ENCODE results near the gene LOC101059915.
"Not testable (repeated sequence)": the region's sequence is repeated elsewhere in the genome, so short reads cannot be mapped to it uniquely, and the experiment has no call there.

LOC101059915 gene

GRCh38 chrX:71627588-71628404 lies 39.5 kb upstream of the LOC101059915 start:
- Histone ChIP-seq H2AFZ (ENCODE audit: low read depth, low read length) (no peak overlapping the region), H3K4me1 (ENCODE audit: insufficient read depth, low read length) (no peaks in the 10 kb centered on the region), H3K9me3 (ENCODE audit: low read length) (no peaks in the 10 kb centered on the region), H3K27me3 (ENCODE audit: insufficient read depth, low read length) (peaks cover 4% of the 10 kb centered on the region), H3K4me3 (ENCODE audit: low read length) (no peak overlapping the region), H3K36me3 (ENCODE audit: insufficient read depth, low read length) (no peaks in the 10 kb centered on the region)

GRCh38 chrX:71629467-71629866 lies 37.9 kb upstream of the LOC101059915 start:
- Histone ChIP-seq H2AFZ (ENCODE audit: low read depth, low read length) (no peak overlapping the region), H3K36me3 (ENCODE audit: insufficient read depth, low read length) (no peaks in the 10 kb centered on the region), H3K9me3 (ENCODE audit: low read length) (no peaks in the 10 kb centered on the region), H3K4me1 (ENCODE audit: insufficient read depth, low read length) (no peaks in the 10 kb centered on the region), H3K4me3 (ENCODE audit: low read length) (no peak overlapping the region), H3K27me3 (ENCODE audit: insufficient read depth, low read length) (peaks cover 4% of the 10 kb centered on the region)

- Histone ChIP-seq H3K4me1 (ENCODE audit: insufficient read depth, low read length) (no peaks in the 10 kb centered on the region), H2AFZ (ENCODE audit: low read depth, low read length) (no peak overlapping the region), H3K4me3 (ENCODE audit: low read length) (no peak overlapping the region), H3K27me3 (ENCODE audit: insufficient read depth, low read length) (peaks cover 4% of the 10 kb centered on the region), H3K36me3 (ENCODE audit: insufficient read depth, low read length) (no peaks in the 10 kb centered on the region), H3K9me3 (ENCODE audit: low read length) (no peaks in the 10 kb centered on the region)
These were observed 34.3 kb upstream of the LOC101059915 start for GRCh38 chrX:71632923-71633657.

DNA sequence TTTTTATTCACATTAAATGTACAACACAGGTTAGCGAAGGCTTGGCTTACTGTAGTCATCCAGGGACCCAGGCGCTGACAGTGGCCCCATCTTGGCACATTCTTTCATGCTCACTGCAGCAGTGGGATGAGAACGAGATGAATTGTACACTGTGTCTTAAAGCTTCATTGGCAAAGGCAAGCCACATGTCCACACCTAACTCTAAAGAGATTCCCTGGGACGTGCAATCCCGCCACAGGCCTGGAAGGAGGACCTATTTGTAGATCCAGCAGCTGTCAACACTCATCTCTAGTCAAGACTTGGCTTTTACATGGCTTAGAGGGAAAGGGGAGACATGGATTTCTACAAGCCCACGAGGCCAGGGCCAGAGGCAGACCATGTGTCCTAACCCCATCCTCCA lies 33.0 kb upstream of the LOC101059915 start:
- H3K36me3 ChIP-seq (ENCODE audit: insufficient read depth, low read length): no peaks in the 10 kb centered on the region
- H3K27me3 ChIP-seq (ENCODE audit: insufficient read depth, low read length): peaks cover 3% of the 10 kb centered on the region
- no peak overlapping the region for H2AFZ ChIP-seq (ENCODE audit: low read depth, low read length)

DNA sequence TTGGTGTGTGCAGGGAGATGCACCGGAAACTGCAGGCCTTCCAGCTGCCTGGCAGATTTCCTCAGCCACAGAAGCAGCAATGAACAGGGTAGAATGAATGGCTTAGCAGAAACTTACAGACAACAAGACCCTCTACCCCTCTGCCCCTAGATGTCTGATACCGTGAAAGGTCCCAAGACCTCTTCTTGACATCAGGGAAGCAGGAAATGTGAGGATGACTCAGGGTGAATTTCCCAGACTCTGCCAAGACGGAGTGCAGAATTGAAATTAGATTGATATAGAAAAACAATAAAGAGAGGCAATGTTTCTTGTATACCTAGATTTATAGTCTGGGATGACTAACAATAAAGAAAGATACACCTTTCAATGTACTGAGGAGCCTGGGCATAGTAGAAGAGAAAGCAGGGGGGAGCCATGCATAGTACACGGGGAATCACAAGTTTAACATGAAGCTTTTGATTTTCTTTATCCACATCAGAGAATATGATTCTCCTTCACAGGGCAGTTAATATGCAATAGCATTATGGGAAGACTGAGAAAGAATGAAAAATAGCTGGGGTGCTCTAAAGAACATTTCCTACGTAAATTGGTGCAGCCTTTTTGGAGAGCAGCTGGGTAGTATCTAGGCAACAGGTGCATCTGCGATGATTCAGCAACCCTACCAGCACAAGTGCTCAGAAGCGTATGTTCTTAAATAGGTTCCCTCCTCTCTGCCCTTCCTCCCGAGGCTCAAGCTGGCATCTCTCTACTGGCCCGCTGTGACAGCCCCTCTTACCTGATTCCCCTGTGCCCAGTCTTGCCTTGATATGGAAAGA lies 30.7 kb upstream of the LOC101059915 start:
- no peak overlapping the region for H2AFZ ChIP-seq (ENCODE audit: low read depth, low read length)
- H3K4me1 ChIP-seq (ENCODE audit: insufficient read depth, low read length): no peaks in the 10 kb centered on the region
- no peaks in the 10 kb centered on the region for H3K9me3 ChIP-seq (ENCODE audit: low read length)
- no peaks in the 10 kb centered on the region for H3K36me3 ChIP-seq (ENCODE audit: insufficient read depth, low read length)
- no peak overlapping the region for H3K4me3 ChIP-seq (ENCODE audit: low read length)
- H3K27me3 ChIP-seq (ENCODE audit: insufficient read depth, low read length): peaks cover 4% of the 10 kb centered on the region

More for the DNA sequence above, 33.0 kb upstream of the LOC101059915 start:
- no peaks in the 10 kb centered on the region for H3K4me1 ChIP-seq (ENCODE audit: insufficient read depth, low read length)
- H3K4me3 ChIP-seq (ENCODE audit: low read length): no peak overlapping the region
- H3K9me3 ChIP-seq (ENCODE audit: low read length): no peaks in the 10 kb centered on the region

- Histone ChIP-seq H3K36me3 (ENCODE audit: insufficient read depth, low read length) (no peaks in the 10 kb centered on the region), H3K4me1 (ENCODE audit: insufficient read depth, low read length) (no peaks in the 10 kb centered on the region), H3K27me3 (ENCODE audit: insufficient read depth, low read length) (peaks cover 4% of the 10 kb centered on the region), H3K4me3 (ENCODE audit: low read length) (no peak overlapping the region), H2AFZ (ENCODE audit: low read depth, low read length) (no peak overlapping the region), H3K9me3 (ENCODE audit: low read length) (no peaks in the 10 kb centered on the region)
These were observed 30.1 kb upstream of the LOC101059915 start for GRCh38 chrX:71637253-71637618.

DNA sequence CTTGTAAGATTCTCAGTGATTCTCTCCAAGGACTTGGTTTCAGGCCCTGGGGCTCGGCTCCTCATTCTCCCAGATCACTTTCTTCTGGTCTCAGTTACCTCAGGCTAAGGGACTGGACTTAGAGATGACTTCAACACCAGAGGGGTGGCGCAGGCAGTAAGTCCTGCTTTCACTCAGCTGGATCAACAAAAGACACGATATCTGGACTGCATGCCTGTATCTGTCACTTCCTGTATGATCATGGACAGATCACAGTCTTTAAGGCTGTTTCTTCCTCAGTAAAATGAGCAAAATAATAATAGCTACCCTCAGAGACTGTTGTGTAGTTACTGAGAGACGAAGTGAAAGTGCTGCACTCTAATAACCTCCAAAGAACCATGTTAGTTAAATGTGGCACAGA lies 29.5 kb upstream of the LOC101059915 start:
- Histone ChIP-seq H3K4me3 (ENCODE audit: low read length) (no peak overlapping the region), H2AFZ (ENCODE audit: low read depth, low read length) (no peak overlapping the region), H3K9me3 (ENCODE audit: low read length) (no peaks in the 10 kb centered on the region), H3K4me1 (ENCODE audit: insufficient read depth, low read length) (no peaks in the 10 kb centered on the region), H3K27me3 (ENCODE audit: insufficient read depth, low read length) (peaks cover 4% of the 10 kb centered on the region), H3K36me3 (ENCODE audit: insufficient read depth, low read length) (no peaks in the 10 kb centered on the region)

- H3K9me3 ChIP-seq (ENCODE audit: low read length): no peaks in the 10 kb centered on the region
- peaks cover 4% of the 10 kb centered on the region for H3K27me3 ChIP-seq (ENCODE audit: insufficient read depth, low read length)
- no peaks in the 10 kb centered on the region for H3K4me1 ChIP-seq (ENCODE audit: insufficient read depth, low read length)
- H3K36me3 ChIP-seq (ENCODE audit: insufficient read depth, low read length): no peaks in the 10 kb centered on the region
- no peak overlapping the region for H2AFZ ChIP-seq (ENCODE audit: low read depth, low read length)
- no peak overlapping the region for H3K4me3 ChIP-seq (ENCODE audit: low read length)
These were observed 28.9 kb upstream of the LOC101059915 start for GRCh38 chrX:71638409-71638808.

DNA sequence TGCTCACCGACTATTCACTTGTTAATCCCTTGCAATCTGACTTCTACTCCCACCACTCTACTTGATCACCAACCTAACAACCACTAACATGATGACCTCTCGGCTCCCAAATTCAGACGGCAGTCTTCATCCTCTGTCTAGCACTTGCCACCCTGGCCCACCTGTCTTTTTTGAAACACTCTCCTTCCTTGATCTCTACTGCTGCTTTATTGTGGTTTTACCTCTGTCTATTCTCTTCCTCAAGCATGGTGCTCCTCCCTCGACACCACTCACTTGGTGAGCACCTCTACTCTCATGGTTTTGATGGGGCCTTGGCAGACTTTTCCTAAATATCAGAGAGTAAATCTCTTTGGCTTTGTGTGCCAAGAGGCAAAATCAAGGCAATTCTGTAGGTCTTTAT lies 27.3 kb upstream of the LOC101059915 start:
- Histone ChIP-seq H3K9me3 (ENCODE audit: low read length) (no peaks in the 10 kb centered on the region), H3K27me3 (ENCODE audit: insufficient read depth, low read length) (peaks cover 4% of the 10 kb centered on the region), H2AFZ (ENCODE audit: low read depth, low read length) (no peak overlapping the region), H3K4me3 (ENCODE audit: low read length) (no peak overlapping the region), H3K36me3 (ENCODE audit: insufficient read depth, low read length) (no peaks in the 10 kb centered on the region), H3K4me1 (ENCODE audit: insufficient read depth, low read length) (no peaks in the 10 kb centered on the region)

- H2AFZ ChIP-seq (ENCODE audit: low read depth, low read length); H3K4me1 ChIP-seq (ENCODE audit: insufficient read depth, low read length); H3K9me3 ChIP-seq (ENCODE audit: low read length); H3K4me3 ChIP-seq (ENCODE audit: low read length); H3K27me3 ChIP-seq (ENCODE audit: insufficient read depth, low read length); H3K36me3 ChIP-seq (ENCODE audit: insufficient read depth, low read length): not testable (repeated sequence)
These were observed 22.9 kb upstream of the LOC101059915 start for GRCh38 chrX:71644406-71644805.

DNA sequence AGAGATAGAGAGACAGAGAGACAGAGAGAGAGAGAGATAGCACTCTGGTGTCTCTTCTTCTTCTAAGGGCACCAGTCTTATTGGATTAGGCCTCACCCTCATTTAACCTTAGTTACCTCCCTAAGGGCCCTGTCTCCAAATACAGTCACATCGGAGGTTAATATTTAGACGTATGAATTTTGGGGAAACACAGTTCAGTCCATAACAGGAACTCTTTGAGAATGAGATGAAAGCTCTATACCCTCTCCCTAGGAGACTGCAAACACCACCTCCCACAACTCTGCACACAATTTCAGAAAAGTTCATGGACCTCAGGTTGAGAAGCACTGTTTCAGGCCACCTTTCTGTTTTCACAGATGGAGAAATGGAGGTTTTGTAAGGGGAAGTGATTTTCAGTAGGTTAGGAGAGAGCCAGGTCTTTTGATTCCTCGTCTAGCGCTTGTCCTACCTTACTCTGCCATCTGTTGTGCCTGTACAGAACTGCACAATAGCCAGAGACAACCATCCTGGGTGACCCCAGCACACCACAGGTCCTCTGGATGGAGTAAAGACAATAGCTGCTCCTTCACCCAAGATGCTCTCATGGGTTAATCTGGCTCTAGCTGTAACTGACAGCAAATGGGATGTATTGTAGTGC lies 16.9 kb upstream of the LOC101059915 start:
- no peak overlapping the region for H2AFZ ChIP-seq (ENCODE audit: low read depth, low read length)
- no peaks in the 10 kb centered on the region for H3K4me1 ChIP-seq (ENCODE audit: insufficient read depth, low read length)
- H3K4me3 ChIP-seq (ENCODE audit: low read length): no peak overlapping the region
- H3K36me3 ChIP-seq (ENCODE audit: insufficient read depth, low read length): no peaks in the 10 kb centered on the region
- no peaks in the 10 kb centered on the region for H3K9me3 ChIP-seq (ENCODE audit: low read length)
- no peaks in the 10 kb centered on the region for H3K27me3 ChIP-seq (ENCODE audit: insufficient read depth, low read length)

GRCh38 chrX:71652405-71652804 lies 14.9 kb upstream of the LOC101059915 start:
- H3K27me3 ChIP-seq (ENCODE audit: insufficient read depth, low read length): no peaks in the 10 kb centered on the region
- H3K36me3 ChIP-seq (ENCODE audit: insufficient read depth, low read length): no peaks in the 10 kb centered on the region
- H2AFZ ChIP-seq (ENCODE audit: low read depth, low read length): no peak overlapping the region
- no peaks in the 10 kb centered on the region for H3K9me3 ChIP-seq (ENCODE audit: low read length)
- no peak overlapping the region for H3K4me3 ChIP-seq (ENCODE audit: low read length)
- no peaks in the 10 kb centered on the region for H3K4me1 ChIP-seq (ENCODE audit: insufficient read depth, low read length)

Data from neuron (in vitro differentiated cells).